GM19468 (cell line): ENCODE measurements around the gene LRRN1.
"Not testable (repeated sequence)": the region's sequence is repeated elsewhere in the genome, so short reads cannot be mapped to it uniquely, and the experiment has no call there.

Experiments
- ATAC-seq: cut with Tn5 transposase; IDR thresholded peaks from one replicate; pipeline ENCODE4 v1.9.1; 2021; ENCODE audit warnings: mild to moderate bottlenecking, moderate library complexity, moderate number of reproducible peaks; ENCODE audit not compliant: unreplicated experiment; ENCODE audit errors: extremely low read depth

The LRRN1 gene

GRCh38 chr3:3887311-3887710, 88.1 kb downstream of the LRRN1 start:
- not testable (repeated sequence) for ATAC-seq

GRCh38 chr3:3893590-3893989, 94.4 kb downstream of the LRRN1 start:
- no peak for ATAC-seq
